Keratinocyte (primary cell): Measurements from ENCODE around the gene SETD7. TPM values are rescaled to one million over a fixed set of nuclear protein-coding genes. Genes with fewer than 3 reads are reported as not detected.
A peak's percentile ranks its signal among the peaks of the same experiment; 100 is the strongest.

Experiments
- DNase-seq: peaks from one replicate; pipeline ENCODE4 v3.0.0-alpha.2; 2011; ENCODE audit warnings: low read depth, missing footprints, low spot score
- FAIRE-seq: peaks from 2 replicates; lab custom pipeline; 2011; peaks lifted over from hg19 to GRCh38; lab: Jason Lieb, UNC
- H2AFZ ChIP-seq: 2 replicates; pipeline ENCODE4 v1.6.0; 2012; ENCODE audit warnings: low read length, control low read depth, inconsistent platforms; ENCODE audit not compliant: control insufficient read depth
- H3K27ac ChIP-seq: 2 replicates; pipeline ENCODE4 v1.5.1; 2011; ENCODE audit warnings: low read length; ENCODE audit not compliant: control insufficient read depth, insufficient read depth
- H3K27me3 ChIP-seq: 3 replicates; pipeline ENCODE4 v1.6.0; 2011; ENCODE audit warnings: low read length; ENCODE audit not compliant: control insufficient read depth, insufficient read depth; ENCODE audit errors: extremely low read depth
- H3K36me3 ChIP-seq, 2 experiments: 2 replicates in 1 of 2; 3 replicates in 1 of 2; pipeline ENCODE4 v1.5.1; 2011; ENCODE audit warnings: low read length in 2 of 2, mild to moderate bottlenecking in 1 of 2; ENCODE audit not compliant: control insufficient read depth in 2 of 2, insufficient read depth in 2 of 2; ENCODE audit errors: extremely low read depth in 1 of 2
- H3K4me1 ChIP-seq: 3 replicates; pipeline ENCODE4 v1.5.1; 2011; ENCODE audit warnings: low read length; ENCODE audit not compliant: control insufficient read depth, insufficient read depth; ENCODE audit errors: extremely low read depth
- H3K4me2 ChIP-seq: 3 replicates; pipeline ENCODE4 v1.6.0; 2011; ENCODE audit warnings: low read depth, low read length; ENCODE audit not compliant: control insufficient read depth, insufficient read depth; ENCODE audit errors: extremely low read depth
- H3K4me3 ChIP-seq, 3 experiments: fragments of 200-600 bp in 1 of 3; sonication (generic) in 1 of 3; 2 replicates in 2 of 3; 3 replicates in 1 of 3; pipeline ENCODE4 v1.5.1; 2011 to 2016; ENCODE audit warnings: low read length in 3 of 3, mild to moderate bottlenecking in 3 of 3, control low read depth in 2 of 3, inconsistent platforms in 1 of 3, low read depth in 1 of 3, mixed read lengths in 1 of 3, mixed run types in 1 of 3, moderate library complexity in 1 of 3; ENCODE audit not compliant: control insufficient read depth in 2 of 3, insufficient read depth in 2 of 3; ENCODE audit errors: extremely low read depth in 1 of 3
- H3K79me2 ChIP-seq: 2 replicates; pipeline ENCODE4 v1.6.0; 2012; ENCODE audit warnings: low read length; ENCODE audit not compliant: control insufficient read depth, insufficient read depth
- H3K9ac ChIP-seq: 3 replicates; pipeline ENCODE4 v1.6.0; 2011; ENCODE audit warnings: low read length; ENCODE audit not compliant: control insufficient read depth, insufficient read depth; ENCODE audit errors: extremely low read depth
- H3K9me1 ChIP-seq: 3 replicates; pipeline ENCODE4 v1.6.0; 2011; ENCODE audit warnings: low read length; ENCODE audit not compliant: control insufficient read depth, insufficient read depth; ENCODE audit errors: extremely low read depth
- H3K9me3 ChIP-seq: 2 replicates; pipeline ENCODE4 v1.5.1; 2012; ENCODE audit warnings: low read depth, low read length; ENCODE audit not compliant: control insufficient read depth
- H4K20me1 ChIP-seq: 3 replicates; pipeline ENCODE4 v1.6.0; 2011; ENCODE audit warnings: low read length; ENCODE audit not compliant: control insufficient read depth, insufficient read depth; ENCODE audit errors: extremely low read depth
- CTCF ChIP-seq, 3 experiments: IDR thresholded peaks in 1 of 3; conservative IDR thresholded peaks in 1 of 3; optimal IDR thresholded peaks in 1 of 3; 2 replicates in 2 of 3; 3 replicates in 1 of 3; pipeline versions ENCODE3 to v1.5.1; 2011; ENCODE audit warnings: low read length in 3 of 3, mild to moderate bottlenecking in 3 of 3, moderate library complexity in 2 of 3, control low read depth in 1 of 3, inconsistent platforms in 1 of 3; ENCODE audit not compliant: insufficient read depth in 2 of 3; ENCODE audit errors: extremely low read depth in 1 of 3
- EZH2 ChIP-seq: IDR thresholded peaks from one replicate; pipeline ENCODE4 v1.6.1; 2012; ENCODE audit warnings: inconsistent platforms, mild to moderate bottlenecking, low read length, moderate library complexity
- dilution Hi-C: fragments of 300-500 bp; cut with MboI; formaldehyde crosslinking; loops from one replicate; pipeline ENCODE4 v1.7.0; 2020; ENCODE audit warnings: low sequenced_read_pairs; ENCODE audit not compliant: extremely low pct_ligation_motif_present
- polyA plus RNA-seq, 5 experiments: library from polyadenylated mRNA; depleted of rRNA in 3 of 5; stranded (reverse) in 3 of 5; stranded (forward) in 1 of 5; unstranded in 1 of 5; fragments of >200 nt; gene quantifications; 1 replicate in 1 of 5; 2 replicates in 3 of 5; 3 replicates in 1 of 5; pipeline versions ENCODE4 v1.2.1 to v1.2.3, GENCODE V29; 2011 to 2012; ENCODE audit warnings: missing spikeins in 2 of 5, low read depth in 1 of 5, low replicate concordance in 1 of 5

The SETD7 gene
- polyA plus RNA-seq, 1 donor (not counting 4 experiments of a cell fraction or from before 2014, with no cell fraction given), result 18.8 TPM

- Histone ChIP-seq H3K4me2 (peak overlapping the region; percentile 94), H3K27me3 (no peaks in the 10 kb centered on the region), H3K9ac (peak overlapping the region; percentile 84), H3K4me3 (peak overlapping the region; percentile 67 to 97 (median 86)), H3K9me1 (peaks cover 3% of the 10 kb centered on the region), H3K4me1 (peaks cover 33% of the 10 kb centered on the region), H3K9me3 (no peaks in the 10 kb centered on the region), H3K79me2 (peaks cover 56% of the 10 kb centered on the region), H4K20me1 (no peaks in the 10 kb centered on the region), H3K36me3 (no peaks in the 10 kb centered on the region), H2AFZ (no peak overlapping the region), H3K27ac (peak overlapping the region; percentile 1)
- dilution Hi-C loops, result no loop called here
- no peak for FAIRE-seq
- TF ChIP-seq CTCF (optimal IDR thresholded peaks at IDR 0.05 in 1 of 3, IDR thresholded peaks at IDR 0.05 in 1 of 3, conservative IDR thresholded peaks at IDR 0.05 in 1 of 3; ENCODE audit: extremely low read depth in 1 of 3, insufficient read depth in 2 of 3, low read length in 3 of 3) (no peak), EZH2 (no peak)
- DNase-seq, result no peak
Observed at GRCh38 chr4:139455126-139455538, 100.9 kb downstream of the SETD7 start.

DNA sequence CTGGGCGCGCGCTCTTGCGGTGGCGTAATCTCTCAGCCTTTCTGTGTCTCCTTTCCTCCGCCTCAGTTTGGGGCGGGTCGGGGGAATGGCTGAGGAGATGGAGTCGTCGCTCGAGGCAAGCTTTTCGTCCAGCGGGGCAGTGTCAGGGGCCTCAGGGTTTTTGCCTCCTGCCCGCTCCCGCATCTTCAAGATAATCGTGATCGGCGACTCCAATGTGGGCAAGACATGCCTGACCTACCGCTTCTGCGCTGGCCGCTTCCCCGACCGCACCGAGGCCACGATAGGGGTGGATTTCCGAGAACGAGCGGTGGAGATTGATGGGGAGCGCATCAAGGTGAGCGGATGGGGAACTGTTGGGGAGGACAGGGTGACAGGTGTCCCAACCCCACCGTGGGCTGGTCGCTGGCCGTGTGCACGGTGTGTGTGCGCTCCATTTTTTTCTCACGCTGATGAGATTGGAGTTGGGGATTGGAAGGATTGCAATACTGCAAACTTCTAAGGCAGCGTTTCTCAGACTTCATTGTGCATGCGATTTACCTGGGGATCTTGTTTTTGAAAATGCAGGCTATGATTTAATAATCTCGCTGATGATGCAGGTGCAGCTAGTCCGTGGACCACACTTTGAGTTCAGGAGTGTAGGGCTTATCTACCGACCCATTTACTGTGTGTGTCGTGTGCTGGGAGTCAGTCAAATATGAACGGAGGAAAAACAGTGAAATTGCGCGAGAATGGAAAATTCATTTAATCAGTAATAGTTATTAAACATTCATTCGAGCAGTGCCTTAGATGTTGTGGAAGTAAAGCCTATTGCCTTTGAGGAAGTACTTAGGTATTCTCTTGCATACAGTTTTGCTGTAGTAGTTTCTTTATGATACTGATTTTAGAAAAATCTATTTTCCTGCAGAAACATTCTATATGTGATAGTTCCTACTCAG is 101.6 kb downstream of the SETD7 start, which contains the start of gene RAB33B:
TSS of gene RAB33B (plus strand) at position 11 of the 935 bp plus-strand sequence. CDS start at position 86, 75 bp downstream.
- Histone ChIP-seq H3K27me3 (no peaks in the 10 kb centered on the region), H3K4me1 (peaks cover 33% of the 10 kb centered on the region), H4K20me1 (no peaks in the 10 kb centered on the region), H2AFZ (peak within 1 kb of the TSS; percentile 96), H3K9ac (peak within 1 kb of the TSS; percentile 84), H3K79me2 (peaks cover 52% of the 10 kb centered on the region), H3K9me1 (peaks cover 3% of the 10 kb centered on the region), H3K36me3 (no peaks in the 10 kb centered on the region), H3K4me3 (peak within 1 kb of the TSS; percentile 67 to 97 (median 86)), H3K4me2 (peak within 1 kb of the TSS; percentile 97), H3K9me3 (no peaks in the 10 kb centered on the region), H3K27ac (peak within 1 kb of the TSS; percentile 82)
- dilution Hi-C loops, result no loop called here
- TF ChIP-seq CTCF (optimal IDR thresholded peaks at IDR 0.05 in 1 of 3, IDR thresholded peaks at IDR 0.05 in 1 of 3, conservative IDR thresholded peaks at IDR 0.05 in 1 of 3; ENCODE audit: extremely low read depth in 1 of 3, insufficient read depth in 2 of 3, low read length in 3 of 3), result peak in 1 of 3 experiments; percentile 25
- TF ChIP-seq EZH2, result no peak
- DNase-seq, result no peak
- no peak for FAIRE-seq
